GM21825 (cell line): ENCODE results near the gene HOXB13.

Source experiments
- ATAC-seq: cut with Tn5 transposase; IDR thresholded peaks from one replicate; pipeline ENCODE4 v1.9.1; 2021; ENCODE audit warnings: mild to moderate bottlenecking, moderate library complexity; ENCODE audit not compliant: unreplicated experiment

Gene HOXB13

GRCh38 chr17:48728232-48729231, at the start of gene HOXB13:
TSS of gene HOXB13 (minus strand) at chr17:48728750. CDS start at chr17:48728593, 157 bp downstream.
- no peak for ATAC-seq

- ATAC-seq = no peak
Observed at GRCh38 chr17:48776602-48777001, 48.1 kb upstream of the HOXB13 start.

GRCh38 chr17:48773245-48773644, 44.7 kb upstream of the HOXB13 start:
- ATAC-seq = no peak

- no peak for ATAC-seq
Observed at GRCh38 chr17:48770954-48771353, 42.4 kb upstream of the HOXB13 start.

GRCh38 chr17:48769009-48769675, 40.6 kb upstream of the HOXB13 start:
- ATAC-seq = no peak

- ATAC-seq = no peak
Observed at GRCh38 chr17:48767263-48767774, 38.8 kb upstream of the HOXB13 start.

- no peak for ATAC-seq
Observed at GRCh38 chr17:48761114-48761513, 32.6 kb upstream of the HOXB13 start.

GRCh38 chr17:48760411-48760810, 31.9 kb upstream of the HOXB13 start:
- ATAC-seq = no peak

GRCh38 chr17:48759288-48759687, 30.7 kb upstream of the HOXB13 start:
- no peak for ATAC-seq

- no peak for ATAC-seq
Observed at GRCh38 chr17:48757524-48757961, 29.0 kb upstream of the HOXB13 start.

GRCh38 chr17:48756830-48757251, 28.3 kb upstream of the HOXB13 start:
- no peak for ATAC-seq

GRCh38 chr17:48755356-48755755, 26.8 kb upstream of the HOXB13 start:
- ATAC-seq = no peak

GRCh38 chr17:48754500-48755261, 26.1 kb upstream of the HOXB13 start:
- no peak for ATAC-seq

GRCh38 chr17:48753794-48754499, 25.4 kb upstream of the HOXB13 start:
- no peak for ATAC-seq

GRCh38 chr17:48752399-48753288, 24.1 kb upstream of the HOXB13 start:
- no peak for ATAC-seq

- ATAC-seq = no peak
Observed at GRCh38 chr17:48751733-48752398, 23.3 kb upstream of the HOXB13 start.

GRCh38 chr17:48751172-48751571, 22.6 kb upstream of the HOXB13 start:
- ATAC-seq = no peak

- ATAC-seq = no peak
Observed at GRCh38 chr17:48749621-48750553, 21.3 kb upstream of the HOXB13 start.
